ENCODE results near the gene APOL4.
"Not testable (repeated sequence)": the region's sequence is repeated elsewhere in the genome, so short reads cannot be mapped to it uniquely, and the experiment has no call there.

DNA sequence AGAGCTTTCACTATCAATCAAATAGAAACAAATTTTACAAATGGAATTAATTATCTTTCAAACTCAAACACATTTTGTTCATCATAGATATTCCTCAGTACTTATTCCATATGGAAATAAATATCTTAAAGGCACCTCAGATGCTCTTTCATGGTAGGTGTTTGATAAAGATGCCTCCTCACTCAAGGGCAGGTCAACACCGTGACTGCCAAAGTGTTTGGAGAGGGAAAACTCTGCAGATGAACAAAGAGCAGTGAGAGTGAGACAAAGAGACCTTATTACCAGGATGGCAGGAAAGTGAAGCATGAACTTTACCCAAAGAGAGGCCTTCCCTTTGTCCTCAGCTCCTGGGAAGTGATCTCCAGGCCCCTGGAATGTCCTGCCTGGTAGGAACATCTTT is 26.8 kb upstream of the APOL4 start:
- TF ChIP-seq, protein P1, sequence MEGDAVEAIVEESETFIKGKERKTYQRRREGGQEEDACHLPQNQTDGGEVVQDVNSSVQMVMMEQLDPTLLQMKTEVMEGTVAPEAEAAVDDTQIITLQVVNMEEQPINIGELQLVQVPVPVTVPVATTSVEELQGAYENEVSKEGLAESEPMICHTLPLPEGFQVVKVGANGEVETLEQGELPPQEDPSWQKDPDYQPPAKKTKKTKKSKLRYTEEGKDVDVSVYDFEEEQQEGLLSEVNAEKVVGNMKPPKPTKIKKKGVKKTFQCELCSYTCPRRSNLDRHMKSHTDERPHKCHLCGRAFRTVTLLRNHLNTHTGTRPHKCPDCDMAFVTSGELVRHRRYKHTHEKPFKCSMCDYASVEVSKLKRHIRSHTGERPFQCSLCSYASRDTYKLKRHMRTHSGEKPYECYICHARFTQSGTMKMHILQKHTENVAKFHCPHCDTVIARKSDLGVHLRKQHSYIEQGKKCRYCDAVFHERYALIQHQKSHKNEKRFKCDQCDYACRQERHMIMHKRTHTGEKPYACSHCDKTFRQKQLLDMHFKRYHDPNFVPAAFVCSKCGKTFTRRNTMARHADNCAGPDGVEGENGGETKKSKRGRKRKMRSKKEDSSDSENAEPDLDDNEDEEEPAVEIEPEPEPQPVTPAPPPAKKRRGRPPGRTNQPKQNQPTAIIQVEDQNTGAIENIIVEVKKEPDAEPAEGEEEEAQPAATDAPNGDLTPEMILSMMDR (IDR thresholded peaks at IDR 0.05) = not testable (repeated sequence)
- not testable (repeated sequence) for TF ChIP-seq POLR2A (IDR thresholded peaks at IDR 0.05)
